ENCODE data around the gene ENPP3.

- TF ChIP-seq EZH2 (IDR thresholded peaks at IDR 0.05; ENCODE audit: borderline replicate concordance, low read depth, low read length, poor library complexity, severe bottlenecking), result no peak
- no peak for TF ChIP-seq CTCF (conservative IDR thresholded peaks at IDR 0.05; ENCODE audit: low read depth, low read length)
Measured at GRCh38 chr6:131762984-131763383, 125.9 kb downstream of the ENPP3 start.

All from A673 (cell line).